GM21367 (cell line): Measurements from ENCODE around the gene ZNF474.

Experiments
- ATAC-seq: cut with Tn5 transposase; IDR thresholded peaks from one replicate; pipeline ENCODE4 v1.9.1; 2021; ENCODE audit not compliant: unreplicated experiment

The ZNF474 gene

GRCh38 chr5:122118356-122118948 lies 10.9 kb upstream of the ZNF474 start:
- ATAC-seq = no peak

GRCh38 chr5:122119205-122119604 lies 10.1 kb upstream of the ZNF474 start:
- no peak for ATAC-seq

- no peak for ATAC-seq
These were observed 8.9 kb upstream of the ZNF474 start for GRCh38 chr5:122120493-122120892.

- ATAC-seq = no peak
These were observed 8.4 kb upstream of the ZNF474 start for GRCh38 chr5:122120957-122121356.

- ATAC-seq = no peak
These were observed 7.6 kb upstream of the ZNF474 start for GRCh38 chr5:122121479-122122465.

GRCh38 chr5:122124766-122125165 lies 4.6 kb upstream of the ZNF474 start:
- ATAC-seq = no peak

- ATAC-seq = no peak
These were observed 3.1 kb upstream of the ZNF474 start for GRCh38 chr5:122126177-122126755.

GRCh38 chr5:122126756-122127321 lies 2.5 kb upstream of the ZNF474 start:
- no peak for ATAC-seq

- no peak for ATAC-seq
These were observed 806 bp downstream of the ZNF474 start for GRCh38 chr5:122130152-122130551.

GRCh38 chr5:122137702-122138101 lies 8.4 kb downstream of the ZNF474 start:
- no peak for ATAC-seq

GRCh38 chr5:122138356-122138755 lies 9.0 kb downstream of the ZNF474 start:
- no peak for ATAC-seq

GRCh38 chr5:122140900-122141299 lies 11.6 kb downstream of the ZNF474 start:
- no peak for ATAC-seq

- no peak for ATAC-seq
These were observed 12.4 kb downstream of the ZNF474 start for GRCh38 chr5:122141751-122142150.

GRCh38 chr5:122142480-122143164 lies 13.3 kb downstream of the ZNF474 start:
- no peak for ATAC-seq

GRCh38 chr5:122144236-122144635 lies 14.9 kb downstream of the ZNF474 start:
- ATAC-seq = no peak

- ATAC-seq = no peak
These were observed 16.6 kb downstream of the ZNF474 start for GRCh38 chr5:122145906-122146305.

- ATAC-seq = no peak
These were observed 20.2 kb downstream of the ZNF474 start for GRCh38 chr5:122149321-122150090.

GRCh38 chr5:122150215-122150614 lies 20.9 kb downstream of the ZNF474 start:
- ATAC-seq = no peak

- no peak for ATAC-seq
These were observed 22.3 kb downstream of the ZNF474 start for GRCh38 chr5:122151640-122152039.

GRCh38 chr5:122152266-122152900 lies 23.0 kb downstream of the ZNF474 start:
- no peak for ATAC-seq
